Astrocyte of the cerebellum (primary cell): ENCODE measurements around the gene AKAP3.
A peak's percentile ranks its signal among the peaks of the same experiment; 100 is the strongest.

Experiments used
- DNase-seq: peaks from one replicate; pipeline ENCODE4 v3.0.0-alpha.2; 2011; ENCODE audit warnings: low read depth
- H3K4me3 ChIP-seq: 2 replicates; pipeline ENCODE4 v1.5.1; 2011; ENCODE audit warnings: mild to moderate bottlenecking, low read depth, low read length, moderate library complexity
- in situ Hi-C: cut with HindIII; loops from 2 replicates; pipeline ENCODE4 v1.10.0; 2017; ENCODE audit warnings: low sequenced_read_pairs
- TF ChIP-seq, protein P1 (sequence below): IDR thresholded peaks from 2 replicates; pipeline ENCODE4 v1.5.1; 2012; ENCODE audit warnings: low read length, low read depth, moderate library complexity, mild to moderate bottlenecking; ENCODE audit errors: missing control alignments

AKAP3 gene

DNA sequence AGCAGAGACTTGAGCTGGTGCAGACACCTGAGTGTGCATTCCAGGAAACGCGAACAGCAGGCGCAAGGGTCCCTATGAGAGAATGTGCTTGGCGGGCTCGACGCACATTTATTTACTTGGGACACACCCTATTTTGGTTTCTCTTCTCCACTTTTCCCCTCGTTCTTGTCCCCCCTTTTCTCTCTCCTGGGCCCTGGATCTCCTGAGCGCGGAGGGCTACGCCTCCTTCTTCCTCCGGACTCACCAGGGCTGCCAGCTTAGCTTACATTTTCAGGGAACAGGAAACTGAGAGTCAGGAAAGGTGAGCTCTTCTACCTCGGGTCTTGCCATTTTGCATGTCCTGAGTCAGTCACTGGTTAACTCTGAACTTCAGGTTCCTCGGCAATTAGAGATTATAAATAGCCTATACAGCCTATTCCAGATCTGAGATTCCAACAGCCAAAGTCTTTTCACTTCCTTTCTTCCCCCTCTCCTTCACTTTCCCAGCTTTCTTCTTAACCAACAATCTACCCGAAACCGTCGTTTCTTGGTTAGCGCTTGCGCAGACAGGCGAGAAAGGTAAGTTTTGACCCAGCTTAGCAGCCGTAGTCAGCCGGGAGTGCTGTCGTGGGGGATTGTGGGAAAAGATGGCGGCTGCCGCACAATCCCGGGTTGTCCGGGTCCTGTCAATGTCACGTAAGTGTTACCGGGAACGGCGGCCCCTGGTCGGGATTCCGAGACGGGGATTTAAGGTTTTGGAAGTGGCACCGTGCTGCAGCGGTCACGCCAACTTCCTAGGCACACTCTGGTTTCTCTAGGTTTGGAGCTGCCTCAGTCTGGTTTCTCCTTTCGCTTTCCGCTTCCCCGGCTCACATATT, at the start of gene AKAP3, which contains the start of gene NDUFA9:
Gene AKAP3, minus strand, starts transcription at position 551 of the 857 bp plus-strand sequence. CDS start 10,855 bp downstream, outside the sequence.
Gene NDUFA9, plus strand, starts transcription at position 614 of the 857 bp plus-strand sequence. Its CDS starts 13 bp downstream, at position 627.
- DNase-seq, result peak; percentile 74
- in situ Hi-C loops, result no loop called here
- TF ChIP-seq, protein P1, sequence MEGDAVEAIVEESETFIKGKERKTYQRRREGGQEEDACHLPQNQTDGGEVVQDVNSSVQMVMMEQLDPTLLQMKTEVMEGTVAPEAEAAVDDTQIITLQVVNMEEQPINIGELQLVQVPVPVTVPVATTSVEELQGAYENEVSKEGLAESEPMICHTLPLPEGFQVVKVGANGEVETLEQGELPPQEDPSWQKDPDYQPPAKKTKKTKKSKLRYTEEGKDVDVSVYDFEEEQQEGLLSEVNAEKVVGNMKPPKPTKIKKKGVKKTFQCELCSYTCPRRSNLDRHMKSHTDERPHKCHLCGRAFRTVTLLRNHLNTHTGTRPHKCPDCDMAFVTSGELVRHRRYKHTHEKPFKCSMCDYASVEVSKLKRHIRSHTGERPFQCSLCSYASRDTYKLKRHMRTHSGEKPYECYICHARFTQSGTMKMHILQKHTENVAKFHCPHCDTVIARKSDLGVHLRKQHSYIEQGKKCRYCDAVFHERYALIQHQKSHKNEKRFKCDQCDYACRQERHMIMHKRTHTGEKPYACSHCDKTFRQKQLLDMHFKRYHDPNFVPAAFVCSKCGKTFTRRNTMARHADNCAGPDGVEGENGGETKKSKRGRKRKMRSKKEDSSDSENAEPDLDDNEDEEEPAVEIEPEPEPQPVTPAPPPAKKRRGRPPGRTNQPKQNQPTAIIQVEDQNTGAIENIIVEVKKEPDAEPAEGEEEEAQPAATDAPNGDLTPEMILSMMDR, result no peak

DNA sequence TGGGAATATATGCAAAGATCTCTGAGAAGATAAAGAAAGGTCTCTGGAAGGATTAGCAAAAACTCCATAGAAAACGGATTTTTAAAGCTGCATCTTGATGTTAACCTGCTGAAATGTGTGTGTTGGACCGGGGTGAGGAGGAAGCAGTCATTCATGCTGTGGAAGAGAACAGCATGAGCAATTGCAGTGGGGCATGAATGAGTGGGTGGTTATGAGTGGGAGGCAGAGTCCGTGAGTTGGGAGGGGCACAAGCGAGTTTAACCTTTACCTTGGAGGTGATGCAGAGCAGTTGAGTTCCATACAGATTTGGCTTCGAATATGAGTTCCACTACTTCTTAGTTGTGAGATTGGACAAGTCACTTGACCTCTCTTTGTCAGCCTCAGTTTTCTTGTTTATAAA, 41.9 kb upstream of the AKAP3 start:
- TF ChIP-seq, protein P1, result no peak
- H3K4me3 ChIP-seq, result no peak overlapping the region
- no peak for DNase-seq
- in situ Hi-C loops, result no loop called here

More for the DNA sequence above, at the start of gene AKAP3, which contains the start of gene NDUFA9:
- H3K4me3 ChIP-seq, result peak within 1 kb of the TSS; percentile 61

DNA sequence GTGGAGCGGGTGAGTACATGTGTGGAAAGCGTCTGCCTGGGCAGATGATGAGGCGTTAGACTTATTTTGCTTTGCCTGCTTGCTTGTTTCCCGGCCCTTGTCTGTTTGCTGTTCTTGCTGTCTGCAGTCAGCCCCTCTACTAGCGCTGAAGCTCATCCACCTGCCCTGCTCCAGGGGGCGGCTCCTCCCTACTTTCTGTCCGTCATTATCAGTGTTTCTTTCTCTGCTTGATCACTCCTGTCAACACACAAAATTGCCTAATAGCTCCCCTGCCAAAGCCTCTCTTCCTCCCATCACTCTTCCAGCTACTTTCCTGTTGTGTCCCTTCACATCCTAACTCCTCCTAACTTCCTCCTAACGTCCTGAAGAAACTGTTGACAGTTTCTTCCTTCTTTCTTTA, 36.5 kb upstream of the AKAP3 start:
- in situ Hi-C loops, result no loop called here
- no peak for DNase-seq
- TF ChIP-seq, protein P1, result no peak

DNA sequence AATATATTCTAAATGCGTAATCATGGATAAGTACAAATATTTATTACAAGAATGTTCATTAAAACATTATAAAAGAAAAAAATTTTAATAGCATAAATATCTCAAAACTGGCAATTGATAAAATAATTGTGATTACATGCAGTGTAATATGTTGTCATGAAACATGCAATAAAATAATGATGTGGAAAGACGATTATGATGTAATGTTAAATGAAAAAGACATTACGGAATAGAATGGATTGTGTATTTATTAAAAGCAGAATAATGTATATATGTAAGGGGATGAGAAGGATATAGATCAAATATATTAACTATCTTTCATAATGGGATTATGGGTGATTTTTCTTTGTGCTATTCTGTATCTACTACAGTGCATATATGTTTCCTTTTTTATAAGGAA, 32.9 kb upstream of the AKAP3 start:
- no peak for DNase-seq

More for the DNA sequence above, 36.5 kb upstream of the AKAP3 start:
- no peak overlapping the region for H3K4me3 ChIP-seq

DNA sequence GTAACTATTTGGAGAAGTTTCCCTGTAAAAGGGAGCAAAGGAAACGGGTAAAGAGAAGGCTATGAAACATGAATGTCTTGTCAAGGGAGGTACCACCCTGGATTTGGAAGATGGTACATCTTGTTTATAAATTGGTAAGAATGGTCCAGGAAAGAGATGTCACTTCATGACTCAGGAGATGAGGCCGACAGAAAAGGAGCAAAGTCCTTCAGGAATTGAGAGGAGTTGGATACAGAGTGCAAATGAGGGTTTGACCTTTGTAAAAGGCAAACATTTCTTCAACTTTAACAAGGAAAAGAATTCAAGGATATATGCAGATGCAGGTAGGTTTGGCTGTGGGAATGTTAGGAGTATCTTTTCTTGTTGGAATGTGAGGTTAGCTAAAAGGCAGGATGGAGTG, 30.9 kb upstream of the AKAP3 start:
- in situ Hi-C loops, result no loop called here
- no peak overlapping the region for H3K4me3 ChIP-seq
- no peak for DNase-seq
- TF ChIP-seq, protein P1, result no peak

More for the DNA sequence above, 32.9 kb upstream of the AKAP3 start:
- in situ Hi-C loops, result no loop called here
- TF ChIP-seq, protein P1, result no peak
- no peak overlapping the region for H3K4me3 ChIP-seq

DNA sequence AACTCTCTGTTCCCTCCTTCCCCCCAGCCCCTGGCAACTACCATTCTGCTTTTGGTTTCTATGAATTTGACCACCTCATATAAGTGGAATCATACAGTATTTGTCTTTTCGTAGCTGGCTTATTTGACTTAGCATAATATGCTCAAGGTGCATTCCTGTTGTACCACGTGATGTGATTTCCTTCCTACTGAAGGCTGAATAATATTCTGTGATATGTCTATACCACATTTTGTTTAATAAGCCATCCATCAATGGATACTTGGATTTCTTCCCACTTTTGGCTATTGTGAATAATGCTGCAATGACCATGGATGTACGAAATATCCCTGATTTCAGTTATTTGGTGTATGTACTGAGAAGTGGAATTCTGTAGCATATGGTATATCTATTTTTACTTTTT, 16.4 kb upstream of the AKAP3 start:
- no peak overlapping the region for H3K4me3 ChIP-seq
- TF ChIP-seq, protein P1, result no peak
- no peak for DNase-seq
- in situ Hi-C loops, result no loop called here
